GM06990 (cell line): Measurements from ENCODE around the gene AGAP1.

Experiments used
- DNase-seq: peaks from one replicate; pipeline ENCODE4 v3.0.0-alpha.2; 2011; ENCODE audit not compliant: insufficient read length; ENCODE audit errors: extremely low read depth
- H3K27me3 ChIP-seq: replicated peaks from 2 replicates; pipeline ENCODE4 v1.6.0; 2011; ENCODE audit warnings: low read length; ENCODE audit not compliant: control insufficient read depth, insufficient read depth
- H3K36me3 ChIP-seq: 2 replicates; pipeline ENCODE4 v1.5.1; 2011; ENCODE audit warnings: low read length; ENCODE audit not compliant: control insufficient read depth, insufficient read depth
- H3K4me3 ChIP-seq: replicated peaks from 2 replicates; pipeline ENCODE4 v1.5.1; 2011; ENCODE audit warnings: low read depth, mild to moderate bottlenecking, control low read depth, low read length
- CTCF ChIP-seq: IDR thresholded peaks from 2 replicates; pipeline ENCODE4 v1.5.1; 2011; ENCODE audit warnings: low read length, control low read depth, mild to moderate bottlenecking, inconsistent platforms; ENCODE audit not compliant: insufficient read depth, poor library complexity, severe bottlenecking

AGAP1 gene

GRCh38 chr2:236171680-236172254, 677.9 kb downstream of the AGAP1 start:
- no peaks in the 10 kb centered on the region; the same call in none of the 2 replicates for H3K27me3 ChIP-seq
- no peak for TF ChIP-seq CTCF
- H3K4me3 ChIP-seq: no peak overlapping the region
- H3K36me3 ChIP-seq: no peaks in the 10 kb centered on the region
- DNase-seq: no peak

DNA sequence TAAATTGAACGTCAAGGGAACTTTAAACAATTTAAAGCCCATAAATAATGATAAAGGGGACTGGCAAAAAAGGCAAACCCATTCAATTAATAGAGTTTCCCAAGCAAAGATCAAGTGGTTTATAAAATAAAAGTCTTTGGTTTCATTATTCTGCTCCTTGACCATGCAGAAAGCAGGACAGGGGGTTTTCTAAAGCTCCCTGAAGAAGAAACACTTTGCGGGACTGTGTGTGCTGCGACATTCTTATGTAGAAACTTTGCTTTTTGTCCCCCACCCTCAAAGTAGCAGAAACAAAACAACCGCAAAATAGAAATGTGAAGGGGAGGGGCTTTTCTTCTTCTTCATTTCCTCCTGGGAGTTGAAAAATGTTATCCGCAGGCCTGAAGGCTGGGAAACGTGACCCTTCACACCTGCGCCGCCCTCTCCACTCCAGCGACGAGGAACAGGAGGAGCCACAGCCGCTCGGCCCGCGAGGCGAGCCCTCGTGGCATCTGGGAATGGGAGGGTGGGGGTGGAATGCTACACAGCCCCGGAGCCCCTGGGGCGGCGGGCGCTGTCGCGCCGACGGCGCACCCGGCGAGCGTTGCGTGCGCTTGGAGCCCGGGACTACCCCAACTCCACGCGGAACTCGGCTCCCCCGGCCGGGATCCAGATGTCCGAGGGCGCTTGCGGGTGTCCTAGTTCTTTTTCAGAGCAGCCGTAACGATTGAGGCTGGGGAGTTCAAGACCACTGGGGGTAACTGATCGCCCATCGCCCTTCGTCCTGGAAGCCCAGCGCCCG, 678.6 kb downstream of the AGAP1 start:
- no peak for TF ChIP-seq CTCF
- Histone ChIP-seq H3K27me3 (no peaks in the 10 kb centered on the region; the same call in none of the 2 replicates), H3K36me3 (no peaks in the 10 kb centered on the region), H3K4me3 (no peak overlapping the region)
- DNase-seq: no peak

GRCh38 chr2:236173036-236173728, 679.3 kb downstream of the AGAP1 start:
- Histone ChIP-seq H3K4me3 (no peak overlapping the region), H3K36me3 (no peaks in the 10 kb centered on the region), H3K27me3 (no peaks in the 10 kb centered on the region; the same call in none of the 2 replicates)
- no peak for TF ChIP-seq CTCF
- DNase-seq: no peak

GRCh38 chr2:236173729-236174607, 680.1 kb downstream of the AGAP1 start:
- DNase-seq: no peak
- Histone ChIP-seq H3K36me3 (no peaks in the 10 kb centered on the region), H3K4me3 (no peak overlapping the region), H3K27me3 (no peaks in the 10 kb centered on the region; the same call in none of the 2 replicates)
- TF ChIP-seq CTCF: no peak

DNA sequence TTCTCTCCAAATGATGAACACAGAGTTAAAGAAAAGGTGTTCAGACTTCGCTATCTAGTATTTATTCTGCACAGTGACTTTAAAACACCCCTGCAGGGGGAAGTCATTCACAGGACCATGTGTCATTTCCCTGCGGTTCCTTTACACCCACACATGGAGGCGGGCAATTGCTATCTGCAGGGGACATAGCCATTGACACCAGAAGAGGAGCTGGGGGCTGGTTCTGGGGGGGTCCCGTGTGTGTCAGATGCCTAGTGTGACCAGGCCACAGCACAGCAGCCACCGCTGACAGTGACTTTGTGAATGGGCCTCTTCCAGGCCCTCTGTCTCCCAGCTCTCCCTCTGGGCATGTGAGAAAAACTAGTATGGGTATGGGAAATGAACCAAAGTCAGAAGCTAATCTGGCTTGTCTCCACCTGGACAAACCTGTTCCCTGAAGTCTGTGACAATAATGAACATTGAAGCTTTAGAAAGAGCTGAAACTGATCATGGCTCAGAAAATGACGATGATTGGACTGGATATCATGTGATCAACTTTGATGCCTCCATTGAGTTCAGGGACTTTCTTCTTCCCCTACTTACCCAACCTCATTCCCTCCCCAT, 681.8 kb downstream of the AGAP1 start:
- no peaks in the 10 kb centered on the region for H3K36me3 ChIP-seq
- H3K27me3 ChIP-seq: no peaks in the 10 kb centered on the region; the same call in none of the 2 replicates
- no peak overlapping the region for H3K4me3 ChIP-seq
- no peak for DNase-seq
- TF ChIP-seq CTCF: no peak
